ENCODE data around the gene PCP4L1. TPM values are rescaled to one million over a fixed set of nuclear protein-coding genes. Genes with fewer than 3 reads are reported as not detected.
"Not testable (repeated sequence)": the region's sequence is repeated elsewhere in the genome, so short reads cannot be mapped to it uniquely, and the experiment has no call there.

PCP4L1 gene
- total and polyA plus RNA-seq, 7 donors, result 0.71 to 15.2 (median 3.1) TPM; not detected in 2

DNA sequence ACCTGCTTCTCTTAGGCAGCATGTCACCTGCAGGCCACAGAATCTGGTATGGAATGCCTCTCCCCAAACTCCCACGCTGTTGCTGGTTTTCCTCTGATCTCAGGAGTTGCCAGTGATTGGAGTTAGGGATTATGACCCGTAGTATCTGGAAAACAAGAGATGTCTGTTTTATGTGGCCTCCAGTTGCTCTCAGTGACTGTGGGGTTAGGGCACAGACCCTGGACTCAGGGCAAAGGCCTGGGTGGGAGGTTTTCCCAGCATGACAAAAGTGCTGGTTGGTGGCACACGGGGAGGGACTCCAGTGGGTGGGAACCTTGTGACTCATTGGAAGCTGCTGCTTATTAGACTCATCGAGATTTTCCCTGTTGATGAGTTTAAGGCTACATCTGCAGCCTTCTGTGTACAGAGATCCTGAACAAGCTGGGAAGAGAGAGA is 20.5 kb upstream of the PCP4L1 start, which contains the start of gene NR1I3:
NR1I3 (minus strand) TSS at position 165 of the 435 bp plus-strand sequence. CDS start 1,638 bp downstream, outside the sequence.
- Histone ChIP-seq H3K9me3 (no peaks in the 10 kb centered on the region), H3K27ac (no peak within 1 kb of the TSS), H3K36me3 (no peaks in the 10 kb centered on the region), H3K4me1 (no peaks in the 10 kb centered on the region), H3K27me3 (no peaks in the 10 kb centered on the region), H3K4me3 (no peak within 1 kb of the TSS)
- intact Hi-C loops (cut with DNase I), result no loop called here
- TF ChIP-seq POLR2A (IDR thresholded peaks at IDR 0.05), result no peak
- no peak for TF ChIP-seq EP300 (IDR thresholded peaks at IDR 0.05)
- TF ChIP-seq CTCF (IDR thresholded peaks at IDR 0.05), result no peak
- 45 to 74% methylated on average over 4 of the region's 4 CpGs for WGBS, 2 donors
- DNase-seq, result no peak

DNA sequence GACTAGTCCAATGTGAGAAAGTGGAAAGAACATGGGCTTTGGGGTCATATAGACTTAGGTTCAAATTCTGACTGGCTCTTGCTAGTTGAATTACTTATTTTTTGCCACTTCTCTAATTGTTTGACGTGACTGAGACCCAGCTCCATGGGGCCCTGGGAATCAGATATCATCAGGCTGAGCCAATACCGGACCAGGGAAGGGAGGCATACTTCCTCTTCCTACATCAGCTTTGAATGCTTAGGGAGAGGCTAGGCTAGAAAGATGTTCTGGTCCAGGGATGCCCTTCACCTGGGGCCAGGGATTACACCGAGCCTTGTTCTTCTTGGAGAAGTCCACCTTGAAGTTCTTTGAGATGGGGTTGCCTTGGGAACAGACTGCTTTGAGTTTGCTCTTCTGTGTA is 16.9 kb upstream of the PCP4L1 start:
- Histone ChIP-seq H3K4me1 (no peaks in the 10 kb centered on the region), H3K36me3 (no peaks in the 10 kb centered on the region), H3K27ac (no peak overlapping the region), H3K4me3 (no peak overlapping the region), H3K27me3 (no peaks in the 10 kb centered on the region), H3K9me3 (no peaks in the 10 kb centered on the region)
- 79 to 87% methylated on average over 3 of the region's 3 CpGs for WGBS, 2 donors
- DNase-seq, result no peak
- intact Hi-C loops (cut with DNase I), result no loop called here
- TF ChIP-seq POLR2AphosphoS5 (IDR thresholded peaks at IDR 0.05) (no peak), EP300 (IDR thresholded peaks at IDR 0.05) (no peak), POLR2A (IDR thresholded peaks at IDR 0.05) (no peak), CTCF (IDR thresholded peaks at IDR 0.05) (no peak)

DNA sequence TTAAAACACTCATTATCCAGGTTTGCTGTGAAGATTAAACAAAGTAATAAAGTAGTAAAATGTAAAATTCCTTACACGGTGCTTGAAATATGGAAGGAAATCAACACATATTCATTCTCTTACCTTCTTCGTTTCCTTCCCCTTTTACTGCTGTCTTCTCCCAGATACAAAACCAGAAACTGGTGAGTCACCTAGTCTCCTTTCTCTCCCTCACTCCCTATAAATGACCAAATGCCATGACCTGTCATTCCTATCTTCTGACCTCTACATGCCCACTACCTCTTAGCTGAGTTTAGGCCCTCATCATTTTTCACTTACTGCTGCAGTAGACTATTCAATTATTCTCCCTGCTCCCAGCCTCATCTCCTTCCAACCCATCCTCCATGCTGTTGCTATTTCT is 16.2 kb upstream of the PCP4L1 start:
- Histone ChIP-seq H3K9me3 (no peaks in the 10 kb centered on the region), H3K4me1 (no peaks in the 10 kb centered on the region), H3K27ac (no peak overlapping the region), H3K36me3 (no peaks in the 10 kb centered on the region), H3K27me3 (no peaks in the 10 kb centered on the region), H3K4me3 (no peak overlapping the region)
- TF ChIP-seq POLR2AphosphoS5 (IDR thresholded peaks at IDR 0.05) (no peak), CTCF (IDR thresholded peaks at IDR 0.05) (no peak), EP300 (IDR thresholded peaks at IDR 0.05) (no peak), POLR2A (IDR thresholded peaks at IDR 0.05) (no peak)
- 38 to 55% methylated on average over 2 of the region's 2 CpGs for WGBS, 2 donors
- DNase-seq, result no peak
- intact Hi-C loops (cut with DNase I), result no loop called here

GRCh38 chr1:161244888-161245287 is 13.7 kb upstream of the PCP4L1 start:
- Histone ChIP-seq H3K27me3 (no peaks in the 10 kb centered on the region), H3K4me3 (no peak overlapping the region), H3K36me3 (no peaks in the 10 kb centered on the region), H3K27ac (no peak overlapping the region), H3K4me1 (no peaks in the 10 kb centered on the region), H3K9me3 (no peaks in the 10 kb centered on the region)
- DNase-seq, result no peak
- intact Hi-C loops (cut with DNase I), result no loop called here
- 82 to 89% methylated on average over 4 of the region's 4 CpGs for WGBS, 2 donors
- TF ChIP-seq POLR2AphosphoS5 (IDR thresholded peaks at IDR 0.05), result no peak
- TF ChIP-seq POLR2A (IDR thresholded peaks at IDR 0.05), result no peak
- no peak for TF ChIP-seq EP300 (IDR thresholded peaks at IDR 0.05)
- TF ChIP-seq CTCF (IDR thresholded peaks at IDR 0.05), result no peak

- H3K27ac ChIP-seq; H3K4me1 ChIP-seq; H3K9me3 ChIP-seq; H3K4me3 ChIP-seq; H3K36me3 ChIP-seq; H3K27me3 ChIP-seq; DNase-seq; intact Hi-C loops (cut with DNase I): not testable (repeated sequence)
- 90 to 91% methylated on average over 5 of the region's 5 CpGs for WGBS, 2 donors
Observed at GRCh38 chr1:161250100-161250499, 8.4 kb upstream of the PCP4L1 start.
